CD14-positive monocyte (primary cell): ENCODE results near the gene DIRAS1. TPM values are rescaled to one million over a fixed set of nuclear protein-coding genes. Genes with fewer than 3 reads are reported as not detected.
A peak's percentile ranks its signal among the peaks of the same experiment; 100 is the strongest.

Experiments
- DNase-seq, 3 donors: peaks; one replicate each; pipeline ENCODE4 v3.0.0-alpha.2; 2011 to 2022
- H2AFZ ChIP-seq: 2 replicates; pipeline ENCODE4 v1.6.0; 2012; ENCODE audit warnings: mild to moderate bottlenecking, low read depth, low read length, inconsistent platforms; ENCODE audit not compliant: insufficient read depth, poor library complexity, severe bottlenecking
- H3K27ac ChIP-seq, 2 donors: 1 replicate in 1 of 2; 2 replicates in 1 of 2; pipeline ENCODE4 v1.5.1; 2012 to 2013; ENCODE audit warnings: low read length in 2 of 2, control low read depth in 1 of 2, inconsistent platforms in 1 of 2, low read depth in 1 of 2, mild to moderate bottlenecking in 1 of 2
- H3K27me3 ChIP-seq, 2 donors: one replicate each; pipeline versions ENCODE4 v1.6.0 to v1.6.1; 2011 to 2013; ENCODE audit warnings: low read length in 2 of 2; ENCODE audit not compliant: control insufficient read depth in 2 of 2, insufficient read depth in 2 of 2
- H3K36me3 ChIP-seq, 2 donors: replicated peaks in 1 of 2; 1 replicate in 1 of 2; 2 replicates in 1 of 2; pipeline versions ENCODE4 v1.5.1 to v1.6.1; 2012 to 2013; ENCODE audit warnings: low read length in 2 of 2, control low read depth in 1 of 2, inconsistent platforms in 1 of 2, mild to moderate bottlenecking in 1 of 2; ENCODE audit not compliant: insufficient read depth in 2 of 2, control insufficient read depth in 1 of 2
- H3K4me1 ChIP-seq, 2 donors: 1 replicate in 1 of 2; 2 replicates in 1 of 2; pipeline versions ENCODE4 v1.5.1 to v1.6.1; 2012 to 2013; ENCODE audit warnings: low read length in 2 of 2, control low read depth in 1 of 2, inconsistent platforms in 1 of 2, mild to moderate bottlenecking in 1 of 2, moderate library complexity in 1 of 2; ENCODE audit not compliant: insufficient read depth in 2 of 2, control insufficient read depth in 1 of 2
- H3K4me2 ChIP-seq: replicated peaks from 2 replicates; pipeline ENCODE3; 2012; ENCODE audit warnings: low read length, moderate library complexity, mild to moderate bottlenecking; ENCODE audit not compliant: poor library complexity, severe bottlenecking; ENCODE audit errors: extremely low read depth
- H3K4me3 ChIP-seq, 3 experiments: fragments of 200-600 bp in 1 of 3; sonication (generic) in 1 of 3; replicated peaks in 1 of 3; 1 replicate in 2 of 3; 2 replicates in 1 of 3; pipeline ENCODE4 v1.5.1; 2011 to 2013; ENCODE audit warnings: low read length in 3 of 3, mild to moderate bottlenecking in 3 of 3, control low read depth in 2 of 3, low read depth in 2 of 3, inconsistent platforms in 1 of 3, moderate library complexity in 1 of 3
- H3K79me2 ChIP-seq: 2 replicates; pipeline ENCODE4 v1.6.0; 2012; ENCODE audit warnings: mild to moderate bottlenecking, control low read depth, inconsistent platforms, low read length, moderate library complexity; ENCODE audit not compliant: insufficient read depth
- H3K9ac ChIP-seq: 2 replicates; pipeline ENCODE4 v1.6.0; 2017; ENCODE audit warnings: low read length, mild to moderate bottlenecking; ENCODE audit not compliant: insufficient read depth, poor library complexity, severe bottlenecking
- H3K9me3 ChIP-seq, 2 donors: replicated peaks in 1 of 2; 1 replicate in 1 of 2; 2 replicates in 1 of 2; pipeline versions ENCODE4 v1.5.1 to v1.6.1; 2012 to 2013; ENCODE audit warnings: low read length in 2 of 2, control low read depth in 1 of 2; ENCODE audit not compliant: control insufficient read depth in 1 of 2, insufficient read depth in 1 of 2
- H4K20me1 ChIP-seq: 2 replicates; pipeline ENCODE4 v1.6.0; 2012; ENCODE audit warnings: mild to moderate bottlenecking, low read length, control low read depth, moderate library complexity; ENCODE audit not compliant: insufficient read depth
- H3K27ac Mint-ChIP-seq, 7 donors: one replicate each; pipeline ENCODE4 v1.8.0; 2020; ENCODE audit warnings: mild to moderate bottlenecking in 7 of 7, mixed read lengths in 7 of 7, moderate library complexity in 6 of 7, inconsistent platforms in 2 of 7
- H3K27me3 Mint-ChIP-seq, 3 donors: one replicate each; pipeline ENCODE4 v1.8.0; 2021 to 2022; ENCODE audit warnings: low read depth in 3 of 3, mild to moderate bottlenecking in 3 of 3, mixed read lengths in 3 of 3, moderate library complexity in 3 of 3, inconsistent platforms in 1 of 3
- H3K36me3 Mint-ChIP-seq, 2 donors: one replicate each; pipeline ENCODE4 v1.8.0; 2020; ENCODE audit warnings: mixed read lengths in 2 of 2, inconsistent platforms in 1 of 2, mild to moderate bottlenecking in 1 of 2
- H3K4me1 Mint-ChIP-seq: one replicate; pipeline ENCODE4 v1.8.0; 2020; ENCODE audit warnings: mild to moderate bottlenecking, mixed read lengths
- H3K4me3 Mint-ChIP-seq, 2 donors: one replicate each; pipeline ENCODE4 v1.8.0; 2020; ENCODE audit warnings: mild to moderate bottlenecking in 2 of 2, mixed read lengths in 2 of 2, moderate library complexity in 1 of 2
- H3K9me3 Mint-ChIP-seq, 7 donors: one replicate each; pipeline ENCODE4 v1.8.0; 2020 to 2022; ENCODE audit warnings: mixed read lengths in 7 of 7, mild to moderate bottlenecking in 6 of 7, moderate library complexity in 6 of 7, inconsistent platforms in 2 of 7
- WGBS: methylation state at CpG from one replicate; pipeline ENCODE4 v1.1.5; 2013; ENCODE audit warnings: missing lambda C conversion rate; ENCODE audit not compliant: insufficient coverage; 5-methylcytosine and 5-hydroxymethylcytosine counted together
- intact Hi-C, 2 donors: fragments of 100-400 bp; cut with micrococcal nuclease; formaldehyde crosslinking; loops; one replicate each; pipeline versions ENCODE4 v1.15.0 to v1.15.1; 2023
- polyA plus RNA-seq, 3 donors: library from polyadenylated mRNA; depleted of rRNA in 1 of 3; unstranded in 2 of 3; stranded (reverse) in 1 of 3; fragments of 300-500 nt in 2 of 3; fragments of >200 nt in 1 of 3; fragmentation: Illumina TruSeq in 2 of 3; gene quantifications; 1 replicate in 2 of 3; 2 replicates in 1 of 3; pipeline ENCODE4 v1.2.3, GENCODE V29; 2012 to 2021
- TF ChIP-seq, protein P1 (sequence below): fragments of 200-600 bp; IDR thresholded peaks from one replicate; pipeline ENCODE4 v1.8.0; 2022; ENCODE audit warnings: antibody characterized with exemption, mild to moderate bottlenecking

DIRAS1 gene
- polyA plus RNA-seq, 3 donors: 0.04 TPM; not detected in 2

GRCh38 chr19:2764945-2765344, 43.8 kb upstream of the DIRAS1 start:
- no peaks in the 10 kb centered on the region for H3K27me3 ChIP-seq
- TF ChIP-seq, protein P1, sequence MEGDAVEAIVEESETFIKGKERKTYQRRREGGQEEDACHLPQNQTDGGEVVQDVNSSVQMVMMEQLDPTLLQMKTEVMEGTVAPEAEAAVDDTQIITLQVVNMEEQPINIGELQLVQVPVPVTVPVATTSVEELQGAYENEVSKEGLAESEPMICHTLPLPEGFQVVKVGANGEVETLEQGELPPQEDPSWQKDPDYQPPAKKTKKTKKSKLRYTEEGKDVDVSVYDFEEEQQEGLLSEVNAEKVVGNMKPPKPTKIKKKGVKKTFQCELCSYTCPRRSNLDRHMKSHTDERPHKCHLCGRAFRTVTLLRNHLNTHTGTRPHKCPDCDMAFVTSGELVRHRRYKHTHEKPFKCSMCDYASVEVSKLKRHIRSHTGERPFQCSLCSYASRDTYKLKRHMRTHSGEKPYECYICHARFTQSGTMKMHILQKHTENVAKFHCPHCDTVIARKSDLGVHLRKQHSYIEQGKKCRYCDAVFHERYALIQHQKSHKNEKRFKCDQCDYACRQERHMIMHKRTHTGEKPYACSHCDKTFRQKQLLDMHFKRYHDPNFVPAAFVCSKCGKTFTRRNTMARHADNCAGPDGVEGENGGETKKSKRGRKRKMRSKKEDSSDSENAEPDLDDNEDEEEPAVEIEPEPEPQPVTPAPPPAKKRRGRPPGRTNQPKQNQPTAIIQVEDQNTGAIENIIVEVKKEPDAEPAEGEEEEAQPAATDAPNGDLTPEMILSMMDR: no peak
- H3K9me3 Mint-ChIP-seq: peaks cover 0 to 2% (median 0%) of the 10 kb centered on the region in 7 donors
- peaks cover 53 to 82% of the 10 kb centered on the region in 2 donors for H3K36me3 Mint-ChIP-seq
- no peak overlapping the region for H2AFZ ChIP-seq
- H3K9ac ChIP-seq: no peak overlapping the region
- peaks cover under 1% of the 10 kb centered on the region for H3K4me1 Mint-ChIP-seq
- H3K4me1 ChIP-seq: peaks cover 5% of the 10 kb centered on the region in 2 donors
- H3K36me3 ChIP-seq: peaks cover 83 to 89% of the 10 kb centered on the region in 2 donors
- no peak for DNase-seq
- H3K4me2 ChIP-seq: no peak overlapping the region
- peaks cover 17% of the 10 kb centered on the region for H4K20me1 ChIP-seq
- WGBS: 99% methylated on average over 20 of the region's 21 CpGs
- H3K27ac ChIP-seq: no peak overlapping the region
- H3K27me3 Mint-ChIP-seq: no peaks in the 10 kb centered on the region
- H3K9me3 ChIP-seq: no peaks in the 10 kb centered on the region
- intact Hi-C loops: no loop called here
- H3K4me3 ChIP-seq: no peak overlapping the region
- H3K79me2 ChIP-seq: peaks cover 14% of the 10 kb centered on the region
- no peak overlapping the region for H3K4me3 Mint-ChIP-seq
- peak overlapping the region in 2 of 7 donors; percentile 33 to 41 for H3K27ac Mint-ChIP-seq

- TF ChIP-seq, protein P1: no peak
- no peak overlapping the region for H3K9ac ChIP-seq
- no peaks in the 10 kb centered on the region for H3K27me3 ChIP-seq
- intact Hi-C loops: no loop called here
- peaks cover 6% of the 10 kb centered on the region for H4K20me1 ChIP-seq
- H3K36me3 ChIP-seq: peaks cover 85 to 91% of the 10 kb centered on the region in 2 donors
- no peak overlapping the region for H3K27ac ChIP-seq
- Mint-ChIP-seq H3K4me1 (no peaks in the 10 kb centered on the region), H3K9me3 (peaks cover 0 to 2% (median 0%) of the 10 kb centered on the region in 7 donors), H3K27ac (no peak overlapping the region), H3K4me3 (no peak overlapping the region), H3K36me3 (peaks cover 63 to 95% of the 10 kb centered on the region in 2 donors), H3K27me3 (no peaks in the 10 kb centered on the region)
- H3K4me1 ChIP-seq: no peaks in the 10 kb centered on the region
- 100% methylated on average over 10 of the region's 12 CpGs for WGBS
- H3K9me3 ChIP-seq: no peaks in the 10 kb centered on the region
- H3K4me3 ChIP-seq: no peak overlapping the region
- peaks cover 4% of the 10 kb centered on the region for H3K79me2 ChIP-seq
- no peak overlapping the region for H3K4me2 ChIP-seq
- H2AFZ ChIP-seq: no peak overlapping the region
- no peak for DNase-seq
Measured at GRCh38 chr19:2763687-2764086, 42.5 kb upstream of the DIRAS1 start.
